Panc1 (cell line): ENCODE data around the gene SLC17A7.

Experiments
- CTCF ChIP-seq: fragments of 450-650 bp; IDR thresholded peaks from 2 replicates; pipeline ENCODE4 v1.5.1; 2017; ENCODE audit warnings: mild to moderate bottlenecking
- POLR2AphosphoS5 ChIP-seq: IDR thresholded peaks from 2 replicates; pipeline ENCODE4 v1.6.1; 2012; ENCODE audit warnings: mild to moderate bottlenecking, low read depth, low read length, moderate library complexity

- TF ChIP-seq CTCF, result no peak
- no peak for TF ChIP-seq POLR2AphosphoS5
Measured at GRCh38 chr19:49398931-49399330, 42.4 kb downstream of the SLC17A7 start.
